HG03139 (cell line): ENCODE data around the gene SF3B4.
A peak's percentile ranks its signal among the peaks of the same experiment; 100 is the strongest.
"Not testable (repeated sequence)": the region's sequence is repeated elsewhere in the genome, so short reads cannot be mapped to it uniquely, and the experiment has no call there.

ENCODE experiments used
- ATAC-seq: cut with Tn5 transposase; IDR thresholded peaks from one replicate; pipeline ENCODE4 v1.9.1; 2021; ENCODE audit not compliant: unreplicated experiment

Gene SF3B4

DNA sequence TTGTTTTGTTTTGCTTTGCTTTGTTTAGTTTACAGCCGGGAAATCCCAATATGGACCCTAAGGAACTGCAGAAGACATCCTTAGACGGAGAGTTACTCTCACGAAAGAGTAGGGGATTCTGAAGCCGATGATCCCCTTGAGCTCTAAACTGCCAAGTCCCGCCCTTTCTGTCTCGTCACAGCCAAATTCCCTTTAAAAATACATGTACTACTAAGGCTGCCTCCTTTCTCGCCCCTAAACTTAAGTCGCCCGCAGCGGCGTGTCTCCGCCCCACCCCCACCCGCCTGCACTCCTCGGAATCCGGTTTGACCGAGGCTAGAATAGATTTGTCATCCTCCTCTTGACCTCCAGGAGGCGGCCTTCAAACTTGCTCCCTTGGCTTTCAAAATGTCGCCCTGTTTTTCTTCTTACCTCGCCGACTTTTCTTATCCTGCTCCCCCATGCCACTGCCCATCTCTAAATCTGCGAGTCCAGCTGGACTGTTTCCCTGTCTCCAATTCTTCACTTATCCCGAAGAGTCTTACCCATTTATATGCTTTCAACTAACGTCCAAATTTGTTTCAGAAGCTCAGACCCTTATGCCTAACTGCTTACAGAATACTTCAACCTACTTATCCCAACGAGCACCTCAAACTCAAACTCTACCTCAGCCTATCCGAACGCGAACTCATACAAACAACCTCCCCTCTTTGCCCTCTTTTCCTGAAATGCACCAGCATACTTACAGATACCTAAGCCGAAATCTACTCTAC, 39.2 kb downstream of the SF3B4 start:
- ATAC-seq = peak; percentile 13

DNA sequence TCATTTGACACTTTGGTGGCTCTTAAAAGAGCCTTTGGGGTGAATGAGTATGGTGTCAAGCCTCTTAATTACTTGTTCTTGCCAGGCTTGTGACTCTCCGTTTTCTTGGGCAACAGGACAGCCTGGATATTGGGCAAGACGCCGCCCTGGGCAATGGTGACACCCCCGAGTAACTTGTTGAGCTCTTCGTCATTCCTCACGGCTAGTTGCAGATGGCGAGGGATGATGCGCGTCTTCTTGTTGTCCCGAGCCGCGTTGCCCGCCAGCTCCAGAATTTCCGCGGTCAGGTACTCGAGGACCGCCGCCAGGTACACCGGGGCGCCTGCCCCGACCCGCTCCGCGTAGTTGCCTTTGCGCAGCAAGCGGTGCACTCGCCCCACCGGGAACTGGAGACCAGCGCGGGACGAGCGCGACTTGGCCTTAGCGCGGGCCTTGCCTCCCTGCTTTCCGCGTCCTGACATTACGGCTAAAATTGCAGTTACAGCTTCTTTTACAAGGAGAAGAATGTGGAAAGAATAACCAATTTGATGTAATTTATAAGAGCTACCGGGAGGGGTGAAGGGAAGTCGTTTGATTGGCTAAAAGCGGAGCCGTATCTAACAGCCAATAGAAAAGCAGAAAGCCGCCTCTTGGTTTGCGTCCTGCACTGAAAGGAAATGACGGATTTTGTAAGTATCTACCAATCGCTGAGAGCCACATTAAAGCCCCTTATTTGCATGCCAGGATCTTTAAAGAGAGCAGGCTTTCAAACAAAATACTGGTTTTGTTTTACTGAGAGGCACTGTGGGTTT, 40.0 kb downstream of the SF3B4 start:
- peak; percentile 41 for ATAC-seq

DNA sequence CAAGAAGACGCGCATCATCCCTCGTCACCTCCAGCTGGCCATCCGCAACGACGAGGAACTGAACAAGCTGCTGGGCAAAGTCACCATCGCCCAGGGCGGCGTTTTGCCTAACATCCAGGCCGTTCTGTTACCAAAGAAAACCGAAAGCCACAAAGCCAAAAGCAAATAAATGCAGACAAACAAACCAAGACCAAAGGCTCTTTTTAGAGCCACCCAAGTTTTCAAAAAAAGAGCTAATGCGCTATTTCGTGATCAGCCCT, 40.5 kb downstream of the SF3B4 start:
- ATAC-seq = not testable (repeated sequence)

DNA sequence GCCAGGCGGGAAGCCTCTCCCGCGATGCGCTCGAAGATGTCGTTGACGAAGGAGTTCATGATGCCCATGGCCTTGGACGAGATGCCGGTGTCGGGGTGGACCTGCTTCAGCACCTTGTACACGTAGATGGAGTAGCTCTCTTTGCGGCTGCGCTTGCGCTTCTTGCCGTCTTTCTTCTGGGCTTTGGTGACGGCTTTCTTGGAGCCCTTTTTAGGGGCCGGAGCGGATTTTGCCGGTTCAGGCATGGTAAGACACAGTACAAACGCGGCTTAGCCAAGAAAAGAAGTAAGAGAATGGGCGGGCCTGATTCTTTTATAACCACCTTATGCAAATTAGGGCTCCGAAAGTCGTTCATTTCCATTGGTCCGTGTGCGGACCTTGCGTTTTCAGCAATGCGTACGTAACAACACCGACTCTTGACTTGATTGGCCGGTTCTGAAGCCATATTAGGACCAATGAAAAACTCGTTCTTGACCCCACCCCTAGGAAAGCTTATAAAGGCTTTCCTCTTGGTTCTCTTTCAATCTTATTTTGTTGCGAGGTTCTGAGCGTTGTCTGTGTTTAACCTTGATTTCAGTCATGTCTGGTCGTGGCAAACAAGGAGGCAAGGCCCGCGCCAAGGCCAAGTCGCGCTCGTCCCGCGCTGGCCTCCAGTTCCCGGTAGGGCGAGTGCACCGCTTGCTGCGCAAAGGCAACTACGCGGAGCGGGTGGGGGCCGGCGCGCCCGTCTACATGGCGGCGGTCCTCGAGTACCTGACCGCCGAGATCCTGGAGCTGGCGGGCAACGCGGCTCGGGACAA, 41.0 kb downstream of the SF3B4 start:
- ATAC-seq = peak; percentile 41

DNA sequence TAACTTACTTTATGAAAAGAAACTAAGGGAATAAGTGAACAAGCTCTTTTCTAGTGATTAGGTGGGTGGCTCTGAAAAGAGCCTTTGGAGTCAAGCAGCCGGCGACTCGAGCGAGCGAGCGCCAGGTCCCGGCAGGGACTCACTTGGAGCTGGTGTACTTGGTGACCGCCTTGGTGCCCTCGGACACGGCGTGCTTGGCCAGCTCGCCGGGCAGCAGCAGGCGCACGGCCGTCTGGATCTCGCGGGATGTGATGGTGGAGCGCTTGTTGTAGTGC, 41.5 kb downstream of the SF3B4 start:
- not testable (repeated sequence) for ATAC-seq

DNA sequence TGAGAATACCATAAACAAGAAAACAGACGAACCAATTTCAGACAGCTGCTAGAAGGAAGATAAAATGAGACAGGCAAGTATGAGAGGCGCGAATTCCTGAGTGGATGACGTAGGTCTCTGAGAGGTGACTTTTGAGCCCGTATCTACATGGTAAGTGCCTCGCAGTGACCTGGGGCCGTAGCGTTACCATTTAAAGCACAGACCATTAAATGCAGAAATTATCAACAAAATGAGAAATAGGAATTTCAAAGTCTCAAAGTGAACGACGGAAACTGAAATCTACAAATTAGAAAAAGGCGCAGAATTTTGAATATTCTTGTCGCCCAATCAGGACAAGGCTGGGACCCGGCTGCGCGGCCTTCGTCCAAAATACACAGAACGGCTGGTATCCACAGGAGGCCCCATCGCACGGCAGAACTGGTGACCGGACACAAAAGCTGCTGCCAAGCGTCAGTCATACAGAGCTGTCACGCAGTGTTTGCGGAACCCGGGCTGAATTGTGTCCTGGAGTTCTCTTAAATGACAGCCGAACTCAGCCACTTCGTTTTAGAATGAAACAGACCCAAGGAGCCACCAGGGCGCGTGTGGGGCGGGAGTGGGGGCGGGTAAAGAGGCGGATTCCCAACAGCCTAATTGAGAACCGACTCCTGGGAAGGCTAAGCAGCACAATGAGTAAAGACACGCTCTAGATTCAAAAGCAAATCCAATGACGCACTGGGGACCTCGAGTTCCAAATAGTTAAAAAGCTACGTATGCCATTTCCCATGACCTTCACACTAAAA, 42.1 kb downstream of the SF3B4 start:
- ATAC-seq = no peak

DNA sequence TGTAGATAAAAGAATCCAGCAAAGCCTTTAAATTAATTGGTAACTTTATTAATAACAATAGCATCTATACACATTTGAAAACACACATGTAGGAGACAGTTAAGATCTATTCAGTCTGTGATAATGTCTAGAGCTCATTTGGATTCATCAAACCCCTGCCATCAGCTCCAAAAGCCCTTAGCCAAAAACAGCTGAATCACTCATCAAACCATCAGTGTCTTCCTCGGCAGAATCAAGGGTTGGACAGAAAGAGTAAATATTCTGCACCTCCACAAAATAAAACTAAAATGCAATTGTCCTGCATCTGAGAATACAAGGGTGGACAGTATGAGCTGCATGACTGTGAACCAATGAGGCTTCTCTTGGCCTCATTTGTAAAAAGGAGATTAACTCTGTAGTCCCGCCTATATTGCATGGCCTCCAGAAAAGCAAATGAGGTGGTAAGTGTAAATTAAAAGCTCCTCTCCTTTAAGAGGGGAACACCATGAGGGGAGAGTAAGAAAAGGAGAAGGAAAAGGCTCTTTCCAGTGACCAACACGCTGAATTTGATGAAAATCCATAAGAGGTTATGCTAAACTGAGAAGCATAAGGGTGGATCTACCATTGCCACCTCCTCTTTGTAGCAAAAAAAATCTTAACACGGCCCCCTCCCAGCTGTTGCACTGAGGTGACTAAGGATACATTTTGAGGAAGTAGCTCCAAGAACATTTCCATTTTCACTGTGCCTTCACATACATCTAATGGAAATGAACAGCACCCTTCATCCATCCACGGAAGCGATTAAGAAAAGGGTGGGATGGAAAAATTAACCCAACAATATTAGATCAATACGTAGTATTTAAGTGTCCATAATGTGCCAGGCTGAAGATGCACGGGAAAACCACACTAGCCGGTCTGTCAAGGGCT, 42.9 kb downstream of the SF3B4 start:
- no peak for ATAC-seq

DNA sequence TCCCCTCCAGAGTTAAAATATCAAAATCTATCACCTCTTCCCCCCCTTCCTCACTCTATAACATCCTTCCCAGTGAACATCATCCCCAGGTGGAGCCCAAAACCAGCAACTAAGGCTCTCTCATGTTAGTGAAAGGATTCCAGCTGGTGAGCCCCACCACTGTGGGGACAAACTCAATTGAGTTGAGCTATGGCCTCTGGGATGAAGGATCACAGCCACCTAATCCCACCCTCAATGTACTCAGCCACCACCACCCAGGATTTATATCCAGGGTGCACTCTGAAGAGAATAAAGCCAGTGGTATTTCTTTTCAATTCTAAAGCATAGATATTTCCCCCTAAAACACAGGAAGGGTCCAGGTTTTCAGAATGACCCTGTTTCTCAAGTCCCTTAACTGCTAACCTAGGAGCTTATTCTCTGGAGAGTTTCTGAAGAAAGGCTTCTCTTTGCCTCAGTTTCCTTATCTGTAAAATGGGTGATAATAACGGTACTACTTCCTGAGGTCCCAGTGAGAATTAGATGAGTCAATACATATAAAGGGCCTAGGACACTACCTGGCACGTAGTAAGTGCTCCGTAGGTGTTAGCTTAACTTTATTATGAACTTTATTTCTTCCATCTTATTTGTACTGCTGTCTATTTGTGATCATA, 43.9 kb downstream of the SF3B4 start:
- ATAC-seq = no peak

DNA sequence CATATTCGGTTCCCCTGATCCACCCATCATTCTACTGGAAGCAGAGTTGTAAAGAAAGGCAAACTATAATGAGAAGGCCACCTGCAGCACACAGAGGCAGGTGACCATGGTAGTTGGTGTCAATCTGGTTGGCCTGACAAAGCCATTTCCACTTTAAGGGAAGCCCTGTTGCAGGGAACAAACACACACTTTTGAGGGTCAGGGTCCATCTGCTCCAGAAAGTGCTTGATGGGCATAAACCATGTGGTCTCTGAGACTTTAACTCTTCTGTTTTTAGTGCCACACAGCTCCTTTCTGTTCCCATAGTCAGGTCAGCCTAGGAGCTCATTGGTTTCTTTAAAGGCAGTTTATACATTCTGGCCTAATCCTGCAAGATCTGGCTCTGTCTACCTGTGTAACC, 45.7 kb downstream of the SF3B4 start:
- ATAC-seq = no peak

DNA sequence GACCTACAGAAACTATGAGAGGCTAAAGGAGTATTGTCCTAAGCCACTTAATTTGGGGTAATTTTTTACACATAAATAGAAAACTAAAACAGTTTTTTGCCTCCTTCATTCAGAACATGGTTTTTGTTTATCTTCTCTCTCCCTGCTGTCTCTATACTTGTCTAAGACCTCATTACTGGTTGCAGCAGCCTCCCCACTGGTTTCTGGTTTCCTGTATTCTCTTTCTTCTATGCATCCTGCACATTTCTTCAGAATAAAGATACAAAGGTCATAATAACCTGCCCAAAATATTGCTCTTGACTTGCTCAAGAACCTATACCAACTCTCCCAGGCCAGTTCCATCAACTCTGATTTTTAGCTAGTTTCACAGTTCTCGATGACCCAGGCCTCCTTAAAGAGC, 48.0 kb downstream of the SF3B4 start:
- no peak for ATAC-seq

DNA sequence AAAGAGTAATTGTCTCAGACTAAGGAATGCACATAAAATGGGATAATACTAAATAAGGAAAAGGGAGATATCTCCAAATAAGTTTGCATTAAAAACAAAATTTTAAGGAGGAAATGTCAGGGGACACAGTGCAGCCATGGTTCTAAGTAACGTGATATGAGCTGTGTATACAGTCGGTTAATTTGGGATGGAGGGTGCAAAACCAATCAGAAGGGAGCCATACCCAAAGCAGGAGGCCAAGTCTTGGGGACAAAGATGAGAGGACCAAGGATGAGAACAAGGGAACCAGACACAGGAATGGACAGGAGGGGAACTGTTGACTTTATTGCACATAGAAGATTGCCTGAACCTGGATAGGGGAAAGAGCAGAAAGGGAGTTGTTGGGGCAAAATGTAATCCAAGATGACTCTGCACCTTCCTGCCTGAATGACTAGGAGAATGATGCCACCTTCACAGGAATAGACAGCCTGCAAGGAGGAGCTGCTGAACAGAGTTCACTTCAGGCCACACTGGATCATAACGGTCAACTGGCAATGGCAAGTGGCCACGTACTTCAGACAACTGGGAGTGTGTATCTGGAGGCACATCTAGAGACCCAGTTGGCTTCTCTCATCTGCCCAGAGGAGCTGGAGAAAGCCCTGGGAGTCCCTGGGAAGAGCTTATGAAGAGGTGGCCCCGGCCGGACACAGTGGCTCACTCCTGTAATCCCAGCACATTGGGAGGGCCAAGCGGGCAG, 50.2 kb downstream of the SF3B4 start:
- ATAC-seq = no peak
